Upper lobe of left lung (tissue), 6 donors: Measurements from ENCODE around the gene MLLT3. TPM values are rescaled to one million over a fixed set of nuclear protein-coding genes. Genes with fewer than 3 reads are reported as not detected.

Source experiments
- ATAC-seq, 2 donors: fragments of 200-7000 bp; cut with Tn5 transposase; one replicate each; pipeline ENCODE4 v1.9.1; 2022; ENCODE audit warnings: mild to moderate bottlenecking in 2 of 2, moderate library complexity in 2 of 2; ENCODE audit not compliant: low FRiP score in 2 of 2
- DNase-seq, 2 donors: peaks; one replicate each; pipeline ENCODE4 v3.0.0-alpha.2; 2019 to 2020
- H3K27ac ChIP-seq, 4 donors: fragments of 200-600 bp; sonication (generic); one replicate each; pipeline ENCODE4 v1.5.1; 2016 to 2019
- H3K27me3 ChIP-seq, 4 donors: fragments of 200-600 bp; sonication (generic); one replicate each; pipeline ENCODE4 v1.5.1; 2017 to 2019
- H3K36me3 ChIP-seq, 4 donors: fragments of 200-600 bp; sonication (generic); one replicate each; pipeline ENCODE4 v1.5.1; 2016 to 2019
- H3K4me1 ChIP-seq, 4 donors: fragments of 200-600 bp; sonication (generic); one replicate each; pipeline ENCODE4 v1.5.1; 2018 to 2019
- H3K4me3 ChIP-seq, 4 donors: fragments of 200-600 bp; sonication (generic); one replicate each; pipeline ENCODE4 v1.5.1; 2017 to 2019; ENCODE audit warnings: mild to moderate bottlenecking in 2 of 4, moderate library complexity in 1 of 4
- H3K9me3 ChIP-seq, 4 donors: fragments of 200-600 bp; sonication (generic); one replicate each; pipeline ENCODE4 v1.5.1; 2018 to 2019
- EP300 ChIP-seq, 4 donors: sonication (generic); formaldehyde crosslinking; IDR thresholded peaks; one replicate each; pipeline ENCODE4 v1.5.1; 2017; ENCODE audit warnings: antibody characterized with exemption in 4 of 4, control low read depth in 2 of 4
- POLR2A ChIP-seq, 4 donors: fragments of 450-650 bp; IDR thresholded peaks; one replicate each; pipeline ENCODE4 v1.5.1; 2016 to 2017; ENCODE audit warnings: antibody characterized with exemption in 4 of 4, mild to moderate bottlenecking in 2 of 4
- POLR2AphosphoS5 ChIP-seq, 2 donors: sonication (generic); formaldehyde crosslinking; IDR thresholded peaks; one replicate each; pipeline ENCODE4 v1.5.1; 2017; ENCODE audit warnings: antibody characterized with exemption in 2 of 2
- WGBS, 2 donors: methylation state at CpG; one replicate each; pipeline ENCODE4 v1.1.5; 2017 to 2018; 5-methylcytosine and 5-hydroxymethylcytosine counted together
- total RNA-seq, 6 donors: library from RNA; depleted of rRNA in 4 of 6; stranded (reverse); fragments of >200 nt in 4 of 6; gene quantifications; one replicate each; pipeline versions ENCODE4 v1.1.0 to v1.2.1, GENCODE V29; 2016 to 2021
- TF ChIP-seq, protein P1 (sequence below), 6 experiments: fragments of 450-650 bp in 4 of 6; fragments of 200-600 bp in 2 of 6; sonication (generic) in 2 of 6; IDR thresholded peaks; one replicate each; pipeline ENCODE4 v1.5.1; 2016 to 2019; ENCODE audit warnings: antibody characterized with exemption in 6 of 6
- donor health status: DM: no; HTN: no; CAD: no; lungs with moderate emphysema.
- donor health status: DM: no; HTN: yes; CAD: no; lungs with severe emphysema.

MLLT3 gene
- total RNA-seq, 6 donors from 2014 or later, result 13.8 to 30.4 (median 20.9) TPM

DNA sequence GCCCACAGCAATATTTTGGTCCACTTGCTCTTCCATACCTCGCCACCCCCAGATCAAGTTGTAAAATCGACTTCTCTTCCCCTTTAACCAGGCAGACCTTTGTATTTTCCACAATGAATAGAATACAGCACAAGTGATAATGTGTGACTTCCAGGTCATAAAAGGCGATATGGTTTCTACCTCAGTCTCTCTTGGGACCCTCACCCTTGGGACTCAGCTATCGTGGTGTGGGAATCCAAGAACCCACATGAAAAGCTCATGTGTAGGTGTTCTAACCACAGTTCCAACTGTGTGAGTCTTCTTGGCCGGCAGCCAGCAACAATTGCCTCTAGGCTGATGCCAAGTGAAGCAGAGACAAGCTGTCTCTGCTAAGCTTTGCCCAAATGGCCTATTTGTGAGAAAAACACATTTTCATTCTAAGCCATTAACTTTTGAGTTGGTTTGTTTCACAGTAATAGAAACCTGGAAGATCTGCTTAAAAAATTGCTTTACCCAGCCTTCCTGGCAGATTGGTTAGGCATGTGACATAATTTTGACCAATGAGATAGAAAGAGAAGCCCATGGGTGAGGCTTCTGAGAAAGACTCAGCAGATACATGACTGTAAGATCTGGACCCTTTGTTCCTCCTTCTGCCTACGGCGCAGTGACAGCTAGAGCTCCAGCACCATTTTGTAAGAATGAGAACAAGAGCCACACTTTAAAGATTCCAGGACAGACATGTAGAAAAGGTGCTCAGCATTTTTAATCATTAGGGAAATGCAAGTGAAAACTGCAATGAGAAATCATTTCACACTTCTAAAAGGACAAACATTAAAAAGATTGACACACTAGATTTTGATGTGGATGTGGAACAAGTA, 18.3 kb upstream of the MLLT3 start:
- ATAC-seq (no peak), DNase-seq (no peak)
- TF ChIP-seq, protein P1, sequence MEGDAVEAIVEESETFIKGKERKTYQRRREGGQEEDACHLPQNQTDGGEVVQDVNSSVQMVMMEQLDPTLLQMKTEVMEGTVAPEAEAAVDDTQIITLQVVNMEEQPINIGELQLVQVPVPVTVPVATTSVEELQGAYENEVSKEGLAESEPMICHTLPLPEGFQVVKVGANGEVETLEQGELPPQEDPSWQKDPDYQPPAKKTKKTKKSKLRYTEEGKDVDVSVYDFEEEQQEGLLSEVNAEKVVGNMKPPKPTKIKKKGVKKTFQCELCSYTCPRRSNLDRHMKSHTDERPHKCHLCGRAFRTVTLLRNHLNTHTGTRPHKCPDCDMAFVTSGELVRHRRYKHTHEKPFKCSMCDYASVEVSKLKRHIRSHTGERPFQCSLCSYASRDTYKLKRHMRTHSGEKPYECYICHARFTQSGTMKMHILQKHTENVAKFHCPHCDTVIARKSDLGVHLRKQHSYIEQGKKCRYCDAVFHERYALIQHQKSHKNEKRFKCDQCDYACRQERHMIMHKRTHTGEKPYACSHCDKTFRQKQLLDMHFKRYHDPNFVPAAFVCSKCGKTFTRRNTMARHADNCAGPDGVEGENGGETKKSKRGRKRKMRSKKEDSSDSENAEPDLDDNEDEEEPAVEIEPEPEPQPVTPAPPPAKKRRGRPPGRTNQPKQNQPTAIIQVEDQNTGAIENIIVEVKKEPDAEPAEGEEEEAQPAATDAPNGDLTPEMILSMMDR (IDR thresholded peaks at IDR 0.05), result no peak
- TF ChIP-seq POLR2A (IDR thresholded peaks at IDR 0.05), result no peak
- no peak for TF ChIP-seq EP300 (IDR thresholded peaks at IDR 0.05)
- TF ChIP-seq POLR2AphosphoS5 (IDR thresholded peaks at IDR 0.05), result no peak
- Histone ChIP-seq H3K4me3 (no peak overlapping the region), H3K27ac (no peak overlapping the region), H3K36me3 (no peaks in the 10 kb centered on the region), H3K27me3 (no peaks in the 10 kb centered on the region), H3K9me3 (no peaks in the 10 kb centered on the region), H3K4me1 (no peaks in the 10 kb centered on the region)
- 73 to 77% methylated on average over 7 of the region's 7 CpGs for WGBS, 2 donors

DNA sequence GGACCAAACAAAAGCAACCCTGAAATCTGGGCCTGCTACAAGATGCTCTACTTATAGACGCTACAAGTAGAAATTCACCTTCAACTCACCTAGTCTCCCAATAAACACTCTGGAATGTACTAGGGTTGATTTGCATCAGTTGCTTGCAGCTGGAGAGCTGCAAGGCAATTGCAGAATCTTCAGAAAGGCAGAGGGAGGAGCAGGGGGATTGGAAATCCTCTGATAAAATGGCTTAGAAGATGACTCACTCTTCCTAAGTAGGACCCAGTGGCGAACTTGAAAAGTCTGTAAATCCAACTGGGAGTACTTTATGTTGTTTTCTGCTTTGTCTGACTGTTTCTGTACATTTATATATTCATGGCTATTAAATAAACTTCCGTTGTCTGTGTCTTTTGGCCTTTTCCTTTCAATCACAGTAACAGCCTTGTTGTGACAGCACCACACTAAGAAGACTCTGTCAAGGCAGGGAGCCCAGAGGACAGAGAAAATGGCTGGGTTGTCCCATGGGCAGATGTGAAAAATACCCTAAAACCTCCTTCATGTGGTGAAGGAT, 14.7 kb upstream of the MLLT3 start:
- Histone ChIP-seq H3K36me3 (no peaks in the 10 kb centered on the region), H3K4me3 (no peak overlapping the region), H3K4me1 (no peaks in the 10 kb centered on the region), H3K27me3 (no peaks in the 10 kb centered on the region), H3K27ac (no peak overlapping the region), H3K9me3 (no peaks in the 10 kb centered on the region)
- no peak for ATAC-seq
- TF ChIP-seq POLR2A (IDR thresholded peaks at IDR 0.05) (no peak), POLR2AphosphoS5 (IDR thresholded peaks at IDR 0.05) (no peak), EP300 (IDR thresholded peaks at IDR 0.05) (no peak)
- TF ChIP-seq, protein P1 (IDR thresholded peaks at IDR 0.05), result no peak
- 86 to 87% methylated on average over 3 of the region's 3 CpGs for WGBS, 2 donors
- no peak for DNase-seq

DNA sequence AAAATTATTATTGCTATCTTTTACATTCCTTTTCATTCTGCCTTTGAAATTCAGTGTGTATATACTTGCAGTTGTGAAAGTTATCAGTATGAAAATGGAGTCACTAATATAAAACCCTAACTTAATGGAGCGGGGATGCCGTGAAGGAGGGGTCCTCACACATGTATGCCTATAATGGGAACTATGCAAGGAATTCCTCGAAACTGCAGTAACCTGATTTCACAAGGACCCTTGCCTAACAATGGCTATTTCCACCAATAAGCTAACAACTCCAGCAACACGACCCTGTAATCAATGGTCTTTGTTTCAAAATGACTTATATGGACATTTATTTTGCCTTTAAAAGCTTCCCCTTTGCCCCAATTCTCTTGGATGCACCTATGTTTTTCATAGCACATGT, 12.6 kb upstream of the MLLT3 start:
- Histone ChIP-seq H3K4me3 (no peak overlapping the region), H3K36me3 (no peaks in the 10 kb centered on the region), H3K9me3 (no peaks in the 10 kb centered on the region), H3K4me1 (no peaks in the 10 kb centered on the region), H3K27me3 (no peaks in the 10 kb centered on the region), H3K27ac (no peak overlapping the region)
- TF ChIP-seq POLR2AphosphoS5 (IDR thresholded peaks at IDR 0.05), result no peak
- no peak for TF ChIP-seq EP300 (IDR thresholded peaks at IDR 0.05)
- TF ChIP-seq, protein P1 (IDR thresholded peaks at IDR 0.05), result no peak
- no peak for DNase-seq
- no peak for ATAC-seq
- 70 to 71% methylated on average over 4 of the region's 4 CpGs for WGBS, 2 donors

DNA sequence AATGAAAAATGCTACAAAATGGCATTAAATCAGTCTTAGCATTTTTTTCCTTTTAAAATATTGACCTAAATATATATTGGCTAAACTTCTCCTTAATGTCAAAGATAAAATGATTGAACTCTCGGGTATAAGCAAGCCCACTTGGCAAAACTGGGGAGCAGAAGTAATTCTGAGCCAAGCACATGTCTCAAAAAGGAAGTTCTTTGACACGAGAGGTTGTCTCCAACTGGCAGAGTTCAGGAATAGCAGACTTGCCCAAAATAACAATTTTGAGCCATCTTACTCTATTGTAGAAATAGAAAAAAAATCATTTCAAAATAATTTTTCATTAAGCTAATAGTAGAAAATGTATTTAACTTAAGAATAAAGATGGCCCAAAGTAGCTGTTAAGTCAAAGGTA, 10.4 kb upstream of the MLLT3 start:
- WGBS, 2 donors, result 53 to 60% methylated on average over 2 of the region's 2 CpGs
- Histone ChIP-seq H3K36me3 (no peaks in the 10 kb centered on the region), H3K27me3 (no peaks in the 10 kb centered on the region), H3K9me3 (no peaks in the 10 kb centered on the region), H3K4me3 (no peak overlapping the region), H3K4me1 (no peaks in the 10 kb centered on the region), H3K27ac (no peak overlapping the region)
- ATAC-seq (no peak), DNase-seq (no peak)
- TF ChIP-seq, protein P1 (IDR thresholded peaks at IDR 0.05), result no peak
